Neutrophil (primary cell): ENCODE results near the gene UST.

Experiments used
- H3K27ac ChIP-seq: fragments of 200-600 bp; sonication (generic); 2 replicates; pipeline ENCODE4 v1.5.1; 2016; ENCODE audit warnings: mild to moderate bottlenecking, moderate library complexity
- H3K27me3 ChIP-seq: fragments of 200-600 bp; sonication (generic); 2 replicates; pipeline ENCODE4 v1.6.0; 2016; ENCODE audit warnings: mild to moderate bottlenecking
- H3K36me3 ChIP-seq: fragments of 200-600 bp; sonication (generic); 2 replicates; pipeline ENCODE4 v1.5.1; 2017
- H3K4me1 ChIP-seq, 2 experiments: fragments of 200-600 bp in 1 of 2; sonication (generic) in 1 of 2; 1 replicate in 1 of 2; 2 replicates in 1 of 2; pipeline versions ENCODE4 v1.5.1 to v1.6.1; 2013 to 2016; ENCODE audit warnings: low read depth in 1 of 2, low read length in 1 of 2, mild to moderate bottlenecking in 1 of 2, moderate library complexity in 1 of 2; ENCODE audit not compliant: control insufficient read depth in 1 of 2, insufficient read depth in 1 of 2
- H3K4me3 ChIP-seq, 2 experiments: fragments of 200-600 bp in 1 of 2; sonication (generic) in 1 of 2; 1 replicate in 1 of 2; 2 replicates in 1 of 2; pipeline ENCODE4 v1.5.1; 2013 to 2016; ENCODE audit warnings: low read depth in 1 of 2, low read length in 1 of 2, mild to moderate bottlenecking in 1 of 2, moderate library complexity in 1 of 2
- H3K9me3 ChIP-seq: fragments of 200-600 bp; sonication (generic); 2 replicates; pipeline ENCODE4 v1.5.1; 2016
- CTCF ChIP-seq: fragments of 200-600 bp; sonication (generic); IDR thresholded peaks from 2 replicates; pipeline ENCODE4 v1.5.1; 2016; ENCODE audit warnings: antibody characterized with exemption

Gene UST

DNA sequence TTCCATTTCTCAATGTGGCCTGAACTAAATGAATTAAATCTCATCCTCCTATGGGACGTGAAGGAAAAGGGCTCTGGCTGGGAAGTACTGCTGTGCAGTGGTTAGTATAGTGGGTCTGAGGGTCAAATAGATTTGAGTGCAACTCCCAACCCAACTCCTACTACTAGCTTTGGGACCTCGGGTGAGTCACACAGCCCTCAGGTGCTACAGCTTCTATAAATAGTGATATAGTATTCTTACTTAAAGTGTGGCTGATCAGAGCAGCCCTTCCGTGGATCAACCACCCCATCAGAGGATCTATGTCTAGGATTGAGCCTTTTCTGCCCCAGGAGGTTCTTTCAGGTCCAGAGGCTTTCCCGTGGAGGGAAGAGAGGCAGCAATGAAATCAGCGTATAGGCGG is 904 bp upstream of the UST start:
- no peaks in the 10 kb centered on the region for H3K9me3 ChIP-seq
- no peak overlapping the region for H3K4me3 ChIP-seq
- no peak overlapping the region for H3K27ac ChIP-seq
- H3K36me3 ChIP-seq = no peaks in the 10 kb centered on the region
- no peak for TF ChIP-seq CTCF
- H3K27me3 ChIP-seq = peaks cover 92% of the 10 kb centered on the region
- peaks cover 9 to 11% of the 10 kb centered on the region in 2 experiments for H3K4me1 ChIP-seq

- H3K27me3 ChIP-seq = peaks cover 94% of the 10 kb centered on the region
- H3K4me1 ChIP-seq = peaks cover 9 to 11% of the 10 kb centered on the region in 2 experiments
- TF ChIP-seq CTCF = no peak
- peak overlapping the region; percentile 15 to 23 for H3K4me3 ChIP-seq
- H3K36me3 ChIP-seq = no peaks in the 10 kb centered on the region
- no peaks in the 10 kb centered on the region for H3K9me3 ChIP-seq
- H3K27ac ChIP-seq = no peak overlapping the region
Measured at GRCh38 chr6:148747145-148747470, 278 bp downstream of the UST start.

DNA sequence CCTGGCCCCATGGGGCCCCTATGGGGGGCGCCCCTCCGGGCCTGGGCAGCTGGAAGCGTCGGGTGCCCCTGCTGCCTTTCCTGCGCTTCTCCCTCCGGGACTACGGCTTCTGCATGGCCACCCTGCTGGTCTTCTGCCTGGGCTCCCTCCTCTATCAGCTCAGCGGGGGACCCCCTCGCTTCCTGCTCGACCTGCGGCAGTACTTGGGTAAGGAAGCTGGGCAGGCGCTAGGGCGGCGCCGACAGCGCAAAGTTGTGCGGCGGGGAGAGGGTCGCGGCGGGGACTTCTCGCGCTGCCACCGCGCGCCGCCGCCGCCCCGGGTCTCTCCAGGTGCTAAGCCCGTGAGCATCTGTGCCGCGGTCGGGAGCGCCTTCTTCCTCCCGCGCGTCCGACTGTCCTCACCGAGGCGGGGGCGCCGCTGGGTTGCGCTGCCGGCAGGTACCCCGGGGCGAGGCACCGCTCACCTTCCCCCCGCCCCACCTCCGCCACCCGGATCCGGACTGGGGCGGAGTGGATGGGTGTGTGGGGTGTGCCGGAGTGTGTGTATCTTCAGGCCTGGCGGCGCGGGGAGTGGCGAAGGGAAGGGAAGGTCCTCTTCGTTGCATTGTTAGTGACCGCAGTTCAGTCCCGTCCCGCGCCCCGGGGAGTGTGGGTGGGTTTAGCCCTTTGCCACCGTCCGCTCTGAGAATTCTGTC is 788 bp downstream of the UST start:
- peak overlapping the region in 1 of 2 experiments; percentile 23 for H3K4me3 ChIP-seq
- no peak for TF ChIP-seq CTCF
- no peaks in the 10 kb centered on the region for H3K9me3 ChIP-seq
- no peaks in the 10 kb centered on the region for H3K36me3 ChIP-seq
- H3K27ac ChIP-seq = no peak overlapping the region
- peaks cover 9 to 11% of the 10 kb centered on the region in 2 experiments for H3K4me1 ChIP-seq
- H3K27me3 ChIP-seq = peaks cover 94% of the 10 kb centered on the region

DNA sequence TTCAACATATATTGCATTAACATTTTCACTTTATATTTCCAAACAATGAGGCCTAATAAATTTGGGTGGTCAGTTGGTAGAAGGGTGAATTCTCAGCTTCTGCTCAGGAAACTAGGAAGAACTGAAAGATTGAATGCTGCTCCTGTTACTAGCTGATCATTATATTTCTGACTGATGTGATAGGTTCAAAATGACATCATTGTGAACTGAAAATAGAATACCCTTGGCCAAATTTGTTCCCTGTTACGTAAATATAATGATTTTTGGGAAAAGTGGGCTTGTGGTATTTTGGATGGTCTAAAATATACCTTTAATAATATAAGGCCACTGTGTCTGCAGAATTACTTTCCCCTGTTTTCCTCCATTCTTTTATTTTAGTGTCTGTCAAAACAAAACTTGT is 2.8 kb downstream of the UST start:
- Histone ChIP-seq H3K4me1 (peaks cover 9 to 11% of the 10 kb centered on the region in 2 experiments), H3K36me3 (no peaks in the 10 kb centered on the region), H3K9me3 (no peaks in the 10 kb centered on the region), H3K4me3 (no peak overlapping the region), H3K27ac (no peak overlapping the region), H3K27me3 (peaks cover 89% of the 10 kb centered on the region)
- TF ChIP-seq CTCF = no peak

GRCh38 chr6:148750838-148751792 is 4.3 kb downstream of the UST start:
- Histone ChIP-seq H3K9me3 (no peaks in the 10 kb centered on the region), H3K4me3 (no peak overlapping the region), H3K36me3 (no peaks in the 10 kb centered on the region), H3K27me3 (peaks cover 74% of the 10 kb centered on the region), H3K27ac (no peak overlapping the region), H3K4me1 (peaks cover 9 to 11% of the 10 kb centered on the region in 2 experiments)
- no peak for TF ChIP-seq CTCF
